H9 (cell line): ENCODE measurements around the gene LASP1NB.

Source experiments
- DNase-seq: peaks from one replicate; pipeline ENCODE4 v3.0.0-alpha.2; 2017
- H2AFZ ChIP-seq: one replicate; pipeline ENCODE4 v1.6.1; 2013; ENCODE audit warnings: mild to moderate bottlenecking, low read length, control low read depth, moderate library complexity
- H2AK5ac ChIP-seq: 2 replicates; pipeline ENCODE4 v1.6.1; 2013; ENCODE audit warnings: low read length, control low read depth, mixed read lengths; ENCODE audit not compliant: insufficient read length
- H2BK120ac ChIP-seq: one replicate; pipeline ENCODE4 v1.6.1; 2013; ENCODE audit warnings: low read depth, mild to moderate bottlenecking, low read length, control low read depth, inconsistent platforms; ENCODE audit not compliant: poor library complexity, severe bottlenecking
- H2BK12ac ChIP-seq: 2 replicates; pipeline ENCODE4 v1.6.1; 2013; ENCODE audit warnings: low read length, control low read depth, mixed read lengths, low read depth; ENCODE audit not compliant: insufficient read length
- H2BK15ac ChIP-seq: 2 replicates; pipeline ENCODE4 v1.6.1; 2013; ENCODE audit warnings: low read depth, low read length, control low read depth
- H2BK20ac ChIP-seq: one replicate; pipeline ENCODE4 v1.6.1; 2013; ENCODE audit warnings: low read depth, mild to moderate bottlenecking, low read length, control low read depth, inconsistent platforms; ENCODE audit not compliant: poor library complexity, severe bottlenecking
- H2BK5ac ChIP-seq: 2 replicates; pipeline ENCODE4 v1.6.1; 2013; ENCODE audit warnings: low read length, control low read depth, mixed read lengths; ENCODE audit not compliant: insufficient read length
- H3K14ac ChIP-seq: 2 replicates; pipeline ENCODE4 v1.6.1; 2013; ENCODE audit warnings: low read length, control low read depth; ENCODE audit not compliant: insufficient read depth
- H3K18ac ChIP-seq: 2 replicates; pipeline ENCODE4 v1.6.1; 2013; ENCODE audit warnings: low read depth, mild to moderate bottlenecking, mixed read lengths, low read length, control low read depth; ENCODE audit not compliant: insufficient read length
- H3K23ac ChIP-seq: 2 replicates; pipeline ENCODE4 v1.6.1; 2013; ENCODE audit warnings: low read length, control low read depth, mixed read lengths, low read depth; ENCODE audit not compliant: insufficient read length
- H3K23me2 ChIP-seq: 2 replicates; pipeline ENCODE4 v1.6.1; 2013; ENCODE audit warnings: low read depth, mild to moderate bottlenecking, mixed read lengths, low read length, control low read depth; ENCODE audit not compliant: insufficient read length, poor library complexity, severe bottlenecking
- H3K27ac ChIP-seq: 2 replicates; pipeline ENCODE4 v1.5.1; 2013; ENCODE audit warnings: low read length, control low read depth, mixed read lengths, low read depth; ENCODE audit not compliant: insufficient read length
- H3K27me3 ChIP-seq: 2 replicates; pipeline ENCODE4 v1.6.1; 2013; ENCODE audit warnings: low read length, control low read depth, inconsistent platforms; ENCODE audit not compliant: insufficient read depth
- H3K4ac ChIP-seq: 2 replicates; pipeline ENCODE4 v1.6.1; 2013; ENCODE audit warnings: low read depth, mild to moderate bottlenecking, control low read depth, inconsistent platforms, low read length, moderate library complexity
- H3K4me1 ChIP-seq: 2 replicates; pipeline ENCODE4 v1.6.1; 2013; ENCODE audit warnings: low read length, control low read depth, inconsistent platforms; ENCODE audit not compliant: insufficient read depth
- H3K4me2 ChIP-seq: 2 replicates; pipeline ENCODE4 v1.6.1; 2013; ENCODE audit warnings: low read length, control low read depth, mixed read lengths; ENCODE audit not compliant: insufficient read length, insufficient read depth
- H3K56ac ChIP-seq: 2 replicates; pipeline ENCODE4 v1.6.1; 2013; ENCODE audit warnings: low read depth, mild to moderate bottlenecking, mixed read lengths, low read length, control low read depth; ENCODE audit not compliant: insufficient read length
- H3K79me1 ChIP-seq: 2 replicates; pipeline ENCODE4 v1.6.1; 2013; ENCODE audit warnings: low read depth, mild to moderate bottlenecking, moderate library complexity, low read length, control low read depth, inconsistent platforms; ENCODE audit not compliant: insufficient read depth, poor library complexity, severe bottlenecking
- H3K79me2 ChIP-seq: 2 replicates; pipeline ENCODE4 v1.6.1; 2013; ENCODE audit warnings: low read length, control low read depth, inconsistent platforms; ENCODE audit not compliant: insufficient read depth
- H3K9ac ChIP-seq: 2 replicates; pipeline ENCODE4 v1.6.1; 2013; ENCODE audit warnings: low read length, control low read depth, mixed read lengths; ENCODE audit not compliant: insufficient read length; ENCODE audit errors: extremely low read depth
- H3K9me3 ChIP-seq: one replicate; pipeline ENCODE4 v1.6.1; 2013; ENCODE audit warnings: low read depth, low read length, inconsistent platforms; ENCODE audit not compliant: control insufficient read depth
- H3T11ph ChIP-seq: one replicate; pipeline ENCODE4 v1.6.1; 2013; ENCODE audit warnings: mild to moderate bottlenecking, low read length, control low read depth, inconsistent platforms
- H4K20me1 ChIP-seq: one replicate; pipeline ENCODE4 v1.6.1; 2013; ENCODE audit not compliant: control insufficient read depth, insufficient read length, insufficient read depth
- H4K5ac ChIP-seq: 2 replicates; pipeline ENCODE4 v1.6.1; 2013; ENCODE audit warnings: low read depth, mild to moderate bottlenecking, mixed read lengths, low read length, control low read depth; ENCODE audit not compliant: insufficient read length
- H4K8ac ChIP-seq: replicated peaks from 2 replicates; pipeline ENCODE4 v1.6.1; 2013; ENCODE audit warnings: low read length, control low read depth, mixed read lengths, low read depth; ENCODE audit not compliant: insufficient read length
- H4K91ac ChIP-seq: 2 replicates; pipeline ENCODE4 v1.6.1; 2013; ENCODE audit warnings: low read depth, mild to moderate bottlenecking, moderate library complexity, mixed read lengths, low read length, control low read depth; ENCODE audit not compliant: insufficient read length
- H3K27ac Mint-ChIP-seq, 3 experiments: 2 replicates in 2 of 3; 3 replicates in 1 of 3; pipeline ENCODE4 v1.8.0; 2020 to 2021; ENCODE audit warnings: mixed read lengths in 3 of 3, mild to moderate bottlenecking in 1 of 3, moderate library complexity in 1 of 3
- H3K27me3 Mint-ChIP-seq: 2 replicates; pipeline ENCODE4 v1.8.0; 2021; ENCODE audit warnings: low read depth, mild to moderate bottlenecking, moderate library complexity, mixed read lengths
- H3K36me3 Mint-ChIP-seq, 3 experiments: 2 replicates in 2 of 3; 3 replicates in 1 of 3; pipeline ENCODE4 v1.8.0; 2020 to 2021; ENCODE audit warnings: low read depth in 3 of 3, mixed read lengths in 3 of 3; ENCODE audit not compliant: insufficient read depth in 1 of 3
- H3K4me1 Mint-ChIP-seq, 2 experiments: 2 replicates each; pipeline ENCODE4 v1.8.0; 2020; ENCODE audit warnings: mixed read lengths in 2 of 2
- H3K4me3 Mint-ChIP-seq, 2 experiments: 2 replicates in 1 of 2; 3 replicates in 1 of 2; pipeline ENCODE4 v1.8.0; 2020 to 2021; ENCODE audit warnings: mild to moderate bottlenecking in 2 of 2, mixed read lengths in 2 of 2, moderate library complexity in 1 of 2
- H3K9me3 Mint-ChIP-seq, 2 experiments: 2 replicates in 1 of 2; 3 replicates in 1 of 2; pipeline ENCODE4 v1.8.0; 2020; ENCODE audit warnings: mild to moderate bottlenecking in 2 of 2, mixed read lengths in 2 of 2, moderate library complexity in 1 of 2
- CTCF ChIP-seq: fragments of 200-600 bp; sonication (generic); conservative IDR thresholded peaks from 3 replicates; pipeline ENCODE4 v1.8.0; 2021; ENCODE audit warnings: antibody characterized with exemption, mild to moderate bottlenecking
- WGBS: extraction: QIAGEN DNeasy Blood & Tissue Kit; methylation state at CpG from one replicate; pipeline ENCODE4 v1.1.7; 2013; ENCODE audit warnings: missing lambda C conversion rate, low lambda C conversion rate, mixed read lengths; ENCODE audit not compliant: insufficient read length; ENCODE audit errors: extremely low coverage; 5-methylcytosine and 5-hydroxymethylcytosine counted together

LASP1NB gene

GRCh38 chr17:38959508-38959907 lies 34.1 kb downstream of the LASP1NB start:
- H2BK20ac ChIP-seq, result no peak overlapping the region

More at GRCh38 chr17:38959508-38959907, 34.1 kb downstream of the LASP1NB start:
- no peak for DNase-seq
- no peak overlapping the region for H4K8ac ChIP-seq
- no peak overlapping the region for H3K4ac ChIP-seq
- H4K91ac ChIP-seq, result no peak overlapping the region
- Mint-ChIP-seq H3K4me1 (no peaks in the 10 kb centered on the region), H3K27ac (no peak overlapping the region), H3K27me3 (no peaks in the 10 kb centered on the region), H3K36me3 (no peaks in the 10 kb centered on the region), H3K9me3 (no peaks in the 10 kb centered on the region), H3K4me3 (no peak overlapping the region)
- H2BK5ac ChIP-seq, result no peak overlapping the region
- H2AK5ac ChIP-seq, result no peak overlapping the region
- no peaks in the 10 kb centered on the region for H3K79me2 ChIP-seq
- H2BK15ac ChIP-seq, result no peak overlapping the region
- H3K27me3 ChIP-seq, result no peaks in the 10 kb centered on the region
- no peak overlapping the region for H2BK12ac ChIP-seq
- H3K79me1 ChIP-seq, result no peaks in the 10 kb centered on the region
- H3K18ac ChIP-seq, result no peak overlapping the region
- H4K20me1 ChIP-seq, result no peaks in the 10 kb centered on the region
- H3K23ac ChIP-seq, result no peak overlapping the region
- no CpG with 5 or more reads among the region's 3 CpGs for WGBS
- no peaks in the 10 kb centered on the region for H3K9me3 ChIP-seq
- no peaks in the 10 kb centered on the region for H3K23me2 ChIP-seq
- H2AFZ ChIP-seq, result no peak overlapping the region
- H3K4me2 ChIP-seq, result no peak overlapping the region
- H3K9ac ChIP-seq, result no peak overlapping the region
- no peak for TF ChIP-seq CTCF
- H3K27ac ChIP-seq, result no peak overlapping the region
- no peak overlapping the region for H3K56ac ChIP-seq
- no peak overlapping the region for H3K14ac ChIP-seq
- H3T11ph ChIP-seq, result no peak overlapping the region
- no peaks in the 10 kb centered on the region for H3K4me1 ChIP-seq
- no peak overlapping the region for H4K5ac ChIP-seq
- H2BK120ac ChIP-seq, result no peak overlapping the region
